ENCODE results near the gene CBX4. TPM values are rescaled to one million over a fixed set of nuclear protein-coding genes. Genes with fewer than 3 reads are reported as not detected.

Gene CBX4
- total RNA-seq, 2 donors from 2014 or later = 4.2 to 4.9 TPM

DNA sequence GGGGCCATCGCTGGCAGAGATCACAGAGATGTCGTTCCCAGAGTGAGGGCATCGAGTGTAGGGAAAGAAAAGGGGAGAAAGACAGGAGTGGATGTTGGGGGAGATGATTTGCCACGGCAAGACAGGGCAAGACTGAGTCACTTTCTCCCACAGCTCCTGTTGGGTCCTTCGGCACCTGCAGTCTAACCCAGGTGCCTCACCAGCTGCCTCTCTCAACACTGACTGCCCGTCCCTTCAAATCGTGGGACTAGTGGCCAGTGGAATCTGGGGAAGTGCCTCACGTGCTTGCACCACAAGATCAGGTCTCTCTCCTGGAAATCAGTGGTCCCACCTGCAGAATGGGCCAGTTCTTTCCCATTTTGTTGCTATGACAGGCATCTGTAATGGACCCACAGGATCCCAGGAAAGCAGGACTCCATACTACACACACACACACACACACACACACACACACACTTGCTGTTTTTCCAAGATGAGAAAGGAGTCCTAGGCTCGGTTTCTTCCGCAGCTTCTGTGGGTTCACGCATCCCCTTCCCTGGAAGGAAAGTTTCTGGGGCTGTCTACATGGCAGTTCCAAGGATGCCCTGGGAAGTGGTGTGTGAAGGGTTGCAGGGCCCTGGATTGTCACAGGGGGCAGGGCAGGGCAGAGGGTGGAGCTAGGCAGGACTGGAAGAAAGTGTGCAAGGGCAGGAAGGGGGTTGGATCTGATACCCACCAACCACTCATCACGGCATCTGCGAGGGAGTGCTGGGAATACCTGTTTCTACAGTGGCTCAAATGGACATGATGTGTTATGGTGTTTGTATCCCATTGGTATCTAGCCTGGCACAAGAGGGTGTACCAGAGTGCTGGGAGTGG is 32.1 kb downstream of the CBX4 start:
- peaks cover 98% of the 10 kb centered on the region for H3K27me3 Mint-ChIP-seq (ENCODE audit: insufficient read depth)
- peak; percentile 62 for DNase-seq
- H3K27ac Mint-ChIP-seq = no peak overlapping the region
- no peak overlapping the region for H3K27ac ChIP-seq (ENCODE audit: low read depth, low read length)
- H3K4me1 ChIP-seq (ENCODE audit: control insufficient read depth, insufficient read depth, low read length) = no peaks in the 10 kb centered on the region
- no peak overlapping the region for H3K4me3 Mint-ChIP-seq
- TF ChIP-seq, protein P1, sequence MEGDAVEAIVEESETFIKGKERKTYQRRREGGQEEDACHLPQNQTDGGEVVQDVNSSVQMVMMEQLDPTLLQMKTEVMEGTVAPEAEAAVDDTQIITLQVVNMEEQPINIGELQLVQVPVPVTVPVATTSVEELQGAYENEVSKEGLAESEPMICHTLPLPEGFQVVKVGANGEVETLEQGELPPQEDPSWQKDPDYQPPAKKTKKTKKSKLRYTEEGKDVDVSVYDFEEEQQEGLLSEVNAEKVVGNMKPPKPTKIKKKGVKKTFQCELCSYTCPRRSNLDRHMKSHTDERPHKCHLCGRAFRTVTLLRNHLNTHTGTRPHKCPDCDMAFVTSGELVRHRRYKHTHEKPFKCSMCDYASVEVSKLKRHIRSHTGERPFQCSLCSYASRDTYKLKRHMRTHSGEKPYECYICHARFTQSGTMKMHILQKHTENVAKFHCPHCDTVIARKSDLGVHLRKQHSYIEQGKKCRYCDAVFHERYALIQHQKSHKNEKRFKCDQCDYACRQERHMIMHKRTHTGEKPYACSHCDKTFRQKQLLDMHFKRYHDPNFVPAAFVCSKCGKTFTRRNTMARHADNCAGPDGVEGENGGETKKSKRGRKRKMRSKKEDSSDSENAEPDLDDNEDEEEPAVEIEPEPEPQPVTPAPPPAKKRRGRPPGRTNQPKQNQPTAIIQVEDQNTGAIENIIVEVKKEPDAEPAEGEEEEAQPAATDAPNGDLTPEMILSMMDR (conservative IDR thresholded peaks at IDR 0.05) = no peak
- H3K4me1 Mint-ChIP-seq = peaks cover 8% of the 10 kb centered on the region
- H3K36me3 ChIP-seq (ENCODE audit: control insufficient read depth, insufficient read depth, low read length) = no peaks in the 10 kb centered on the region
- no peak overlapping the region for H3K4me3 ChIP-seq (ENCODE audit: low read length)
- peaks cover 2% of the 10 kb centered on the region for H3K9me3 Mint-ChIP-seq
- H3K9me3 ChIP-seq (ENCODE audit: control insufficient read depth, low read length) = no peaks in the 10 kb centered on the region
- peaks cover 94% of the 10 kb centered on the region for H3K27me3 ChIP-seq (ENCODE audit: control insufficient read depth, insufficient read depth, low read length, poor library complexity, severe bottlenecking)
- no peak overlapping the region for H3K9ac ChIP-seq (ENCODE audit: extremely low read depth, low read length, poor library complexity, severe bottlenecking)
- H3K36me3 Mint-ChIP-seq (ENCODE audit: low read depth) = no peaks in the 10 kb centered on the region
- WGBS, 2 experiments (ENCODE audit: insufficient coverage in 1 of 2, insufficient read length in 1 of 2) = 38 to 46% methylated on average over 7 to 13 of the region's 13 CpGs

DNA sequence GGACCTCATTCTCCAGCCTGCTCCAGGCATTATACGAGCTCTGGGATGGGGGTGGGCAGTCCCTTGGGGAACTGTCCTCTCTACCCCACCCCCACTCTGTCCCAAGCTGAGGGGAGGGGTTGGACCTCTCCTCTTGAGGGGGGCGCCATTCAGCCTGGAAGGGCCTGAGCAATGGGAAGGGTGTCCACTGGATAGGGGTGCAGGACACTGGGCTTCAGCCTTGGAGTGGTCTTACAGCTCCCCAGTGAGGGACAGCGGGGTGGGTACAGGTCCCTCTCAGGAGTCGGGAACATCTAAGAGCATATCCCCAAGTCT is 32.8 kb downstream of the CBX4 start:
- H3K27me3 Mint-ChIP-seq (ENCODE audit: insufficient read depth) = peaks cover 98% of the 10 kb centered on the region

DNA sequence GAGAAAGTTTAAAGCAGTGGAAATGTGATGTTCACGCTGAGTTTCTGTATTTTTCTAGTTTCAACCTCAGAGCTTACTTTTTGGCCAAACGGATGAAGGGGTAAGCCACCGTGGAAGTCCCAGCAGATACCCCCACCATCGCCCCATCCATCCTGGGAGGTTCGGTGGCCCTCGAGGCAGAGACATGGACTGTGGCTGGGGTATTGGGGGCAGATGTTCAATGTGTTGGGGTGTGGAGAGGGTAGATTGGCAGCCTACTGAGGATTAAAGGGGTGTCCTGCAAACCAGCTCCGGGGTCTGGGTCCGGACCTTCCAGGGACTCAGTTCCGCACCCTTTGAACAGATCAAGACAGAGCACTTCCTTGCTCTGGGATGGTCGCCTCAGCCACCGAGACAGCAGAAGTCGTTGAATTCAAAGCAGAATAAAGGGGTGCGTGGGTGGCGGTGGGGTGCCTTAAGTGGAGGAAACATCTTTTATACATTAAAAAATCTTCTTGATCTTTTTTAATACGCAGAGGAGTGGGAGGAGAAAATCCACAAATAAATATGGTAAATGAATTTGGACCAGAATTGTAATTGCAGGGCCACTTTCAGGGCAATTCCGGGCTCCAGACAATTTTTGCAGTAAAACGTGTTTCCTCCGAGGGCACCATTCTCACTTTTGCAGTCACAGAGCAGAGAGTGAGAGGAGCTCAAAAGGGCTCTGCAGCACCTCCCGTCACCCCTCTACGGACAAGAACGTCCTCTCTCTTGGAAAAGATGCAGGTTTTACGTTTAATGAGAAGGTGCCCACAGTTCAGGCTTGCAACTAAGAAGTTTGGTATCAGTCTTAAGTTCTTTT is 34.2 kb downstream of the CBX4 start:
- TF ChIP-seq, protein P1 (conservative IDR thresholded peaks at IDR 0.05) = no peak
- Histone ChIP-seq H3K27me3 (ENCODE audit: control insufficient read depth, insufficient read depth, low read length, poor library complexity, severe bottlenecking) (peaks cover 95% of the 10 kb centered on the region), H3K36me3 (ENCODE audit: control insufficient read depth, insufficient read depth, low read length) (no peaks in the 10 kb centered on the region), H3K4me3 (ENCODE audit: low read length) (no peak overlapping the region), H3K9me3 (ENCODE audit: control insufficient read depth, low read length) (no peaks in the 10 kb centered on the region), H3K4me1 (ENCODE audit: control insufficient read depth, insufficient read depth, low read length) (peaks cover 1% of the 10 kb centered on the region), H3K9ac (ENCODE audit: extremely low read depth, low read length, poor library complexity, severe bottlenecking) (no peak overlapping the region), H3K27ac (ENCODE audit: low read depth, low read length) (no peak overlapping the region)
- 13 to 18% methylated on average over 11 to 20 of the region's 22 CpGs for WGBS, 2 experiments (ENCODE audit: insufficient coverage in 1 of 2, insufficient read length in 1 of 2)
- Mint-ChIP-seq H3K27me3 (ENCODE audit: insufficient read depth) (peaks cover 98% of the 10 kb centered on the region), H3K4me1 (peaks cover 10% of the 10 kb centered on the region), H3K27ac (no peak overlapping the region), H3K9me3 (peaks cover 5% of the 10 kb centered on the region), H3K36me3 (ENCODE audit: low read depth) (no peaks in the 10 kb centered on the region), H3K4me3 (no peak overlapping the region)
- DNase-seq = no peak

More for the DNA sequence above, 32.8 kb downstream of the CBX4 start:
- Mint-ChIP-seq H3K4me1 (peaks cover 7% of the 10 kb centered on the region), H3K27ac (no peak overlapping the region), H3K4me3 (no peak overlapping the region), H3K9me3 (peaks cover 5% of the 10 kb centered on the region), H3K36me3 (ENCODE audit: low read depth) (no peaks in the 10 kb centered on the region)
- DNase-seq = peak; percentile 57
- H3K27ac ChIP-seq (ENCODE audit: low read depth, low read length) = no peak overlapping the region
- H3K27me3 ChIP-seq (ENCODE audit: control insufficient read depth, insufficient read depth, low read length, poor library complexity, severe bottlenecking) = peaks cover 94% of the 10 kb centered on the region
- H3K9ac ChIP-seq (ENCODE audit: extremely low read depth, low read length, poor library complexity, severe bottlenecking) = no peak overlapping the region
- WGBS, 2 experiments (ENCODE audit: insufficient coverage in 1 of 2, insufficient read length in 1 of 2) = 40% methylated on average over 4 of the region's 4 CpGs; no CpG with 5 or more reads in 1 of the 2 experiments
- H3K36me3 ChIP-seq (ENCODE audit: control insufficient read depth, insufficient read depth, low read length) = no peaks in the 10 kb centered on the region
- H3K4me1 ChIP-seq (ENCODE audit: control insufficient read depth, insufficient read depth, low read length) = no peaks in the 10 kb centered on the region
- H3K4me3 ChIP-seq (ENCODE audit: low read length) = no peak overlapping the region
- H3K9me3 ChIP-seq (ENCODE audit: control insufficient read depth, low read length) = no peaks in the 10 kb centered on the region
- TF ChIP-seq, protein P1 (conservative IDR thresholded peaks at IDR 0.05) = no peak

Data from endodermal cell (in vitro differentiated cells).